GM21526 (cell line): Measurements from ENCODE around the gene PSME3.
A peak's percentile ranks its signal among the peaks of the same experiment; 100 is the strongest.

Experiments
- ATAC-seq: cut with Tn5 transposase; IDR thresholded peaks from one replicate; pipeline ENCODE4 v1.9.1; 2021; ENCODE audit warnings: moderate library complexity; ENCODE audit not compliant: unreplicated experiment, low FRiP score

PSME3 gene

GRCh38 chr17:42814633-42815399 lies 18.4 kb upstream of the PSME3 start:
- ATAC-seq = no peak

GRCh38 chr17:42817866-42818265 lies 15.3 kb upstream of the PSME3 start:
- ATAC-seq = no peak

- ATAC-seq = no peak
These were observed 14.8 kb upstream of the PSME3 start for GRCh38 chr17:42818379-42818778.

GRCh38 chr17:42819939-42820535 lies 13.2 kb upstream of the PSME3 start:
- ATAC-seq = no peak

- no peak for ATAC-seq
These were observed 12.0 kb upstream of the PSME3 start for GRCh38 chr17:42821176-42821575.

GRCh38 chr17:42827472-42827871 lies 5.7 kb upstream of the PSME3 start:
- ATAC-seq = no peak

GRCh38 chr17:42830971-42831370 lies 2.2 kb upstream of the PSME3 start:
- no peak for ATAC-seq

GRCh38 chr17:42832213-42832933 lies 824 bp upstream of the PSME3 start:
- ATAC-seq = no peak

GRCh38 chr17:42833767-42834422 lies 698 bp downstream of the PSME3 start:
- ATAC-seq = peak; percentile 4

- no peak for ATAC-seq
These were observed 2.5 kb downstream of the PSME3 start for GRCh38 chr17:42835732-42836131.

GRCh38 chr17:42841975-42842685 lies 8.9 kb downstream of the PSME3 start:
- ATAC-seq = no peak

- ATAC-seq = no peak
These were observed 10.2 kb downstream of the PSME3 start for GRCh38 chr17:42843358-42843934.

- no peak for ATAC-seq
These were observed 11.1 kb downstream of the PSME3 start, which contains the start of gene AOC2 for GRCh38 chr17:42844271-42844670. TSS of gene AOC2 (plus strand) at chr17:42844580. CDS start at chr17:42844627, 47 bp downstream.

- ATAC-seq = no peak
These were observed 11.8 kb downstream of the PSME3 start for GRCh38 chr17:42844761-42845555.

GRCh38 chr17:42845556-42845917 lies 12.3 kb downstream of the PSME3 start:
- ATAC-seq = no peak

- no peak for ATAC-seq
These were observed 12.9 kb downstream of the PSME3 start for GRCh38 chr17:42845918-42846593.

GRCh38 chr17:42846594-42847280 lies 13.5 kb downstream of the PSME3 start:
- ATAC-seq = no peak

GRCh38 chr17:42848093-42848492 lies 14.9 kb downstream of the PSME3 start:
- no peak for ATAC-seq
